ENCODE measurements around the gene ANXA2R. TPM values are rescaled to one million over a fixed set of nuclear protein-coding genes. Genes with fewer than 3 reads are reported as not detected.

Gene ANXA2R
- total and polyA plus RNA-seq, 2 of the 13 experiments (the other 11 are each of a cell fraction or from before 2014, with no cell fraction given), result 0.95 to 1.3 TPM

DNA sequence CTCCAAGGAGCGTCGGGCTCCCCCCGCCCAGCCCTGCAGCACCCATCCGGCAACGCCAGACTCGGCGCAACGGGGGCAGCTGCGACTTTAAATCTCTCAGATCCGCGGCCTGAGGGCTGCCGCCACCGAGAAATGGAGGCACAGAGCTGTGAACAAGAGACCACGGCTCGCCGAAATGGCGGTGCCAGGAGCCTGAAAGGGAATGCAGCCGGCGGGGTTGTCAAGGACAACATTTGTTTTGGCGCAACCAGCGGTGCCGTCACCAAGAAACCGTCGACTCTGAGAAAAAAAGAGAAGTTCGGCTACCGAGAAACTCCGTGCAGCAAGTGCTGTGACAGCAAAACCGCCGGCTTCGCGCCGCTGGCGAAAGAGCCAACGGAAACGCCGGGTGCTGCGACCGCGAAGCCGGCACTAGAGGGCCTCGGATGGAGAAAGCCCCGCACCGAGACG lies 2.1 kb upstream of the ANXA2R start (continued):
- TF ChIP-seq, protein P1, sequence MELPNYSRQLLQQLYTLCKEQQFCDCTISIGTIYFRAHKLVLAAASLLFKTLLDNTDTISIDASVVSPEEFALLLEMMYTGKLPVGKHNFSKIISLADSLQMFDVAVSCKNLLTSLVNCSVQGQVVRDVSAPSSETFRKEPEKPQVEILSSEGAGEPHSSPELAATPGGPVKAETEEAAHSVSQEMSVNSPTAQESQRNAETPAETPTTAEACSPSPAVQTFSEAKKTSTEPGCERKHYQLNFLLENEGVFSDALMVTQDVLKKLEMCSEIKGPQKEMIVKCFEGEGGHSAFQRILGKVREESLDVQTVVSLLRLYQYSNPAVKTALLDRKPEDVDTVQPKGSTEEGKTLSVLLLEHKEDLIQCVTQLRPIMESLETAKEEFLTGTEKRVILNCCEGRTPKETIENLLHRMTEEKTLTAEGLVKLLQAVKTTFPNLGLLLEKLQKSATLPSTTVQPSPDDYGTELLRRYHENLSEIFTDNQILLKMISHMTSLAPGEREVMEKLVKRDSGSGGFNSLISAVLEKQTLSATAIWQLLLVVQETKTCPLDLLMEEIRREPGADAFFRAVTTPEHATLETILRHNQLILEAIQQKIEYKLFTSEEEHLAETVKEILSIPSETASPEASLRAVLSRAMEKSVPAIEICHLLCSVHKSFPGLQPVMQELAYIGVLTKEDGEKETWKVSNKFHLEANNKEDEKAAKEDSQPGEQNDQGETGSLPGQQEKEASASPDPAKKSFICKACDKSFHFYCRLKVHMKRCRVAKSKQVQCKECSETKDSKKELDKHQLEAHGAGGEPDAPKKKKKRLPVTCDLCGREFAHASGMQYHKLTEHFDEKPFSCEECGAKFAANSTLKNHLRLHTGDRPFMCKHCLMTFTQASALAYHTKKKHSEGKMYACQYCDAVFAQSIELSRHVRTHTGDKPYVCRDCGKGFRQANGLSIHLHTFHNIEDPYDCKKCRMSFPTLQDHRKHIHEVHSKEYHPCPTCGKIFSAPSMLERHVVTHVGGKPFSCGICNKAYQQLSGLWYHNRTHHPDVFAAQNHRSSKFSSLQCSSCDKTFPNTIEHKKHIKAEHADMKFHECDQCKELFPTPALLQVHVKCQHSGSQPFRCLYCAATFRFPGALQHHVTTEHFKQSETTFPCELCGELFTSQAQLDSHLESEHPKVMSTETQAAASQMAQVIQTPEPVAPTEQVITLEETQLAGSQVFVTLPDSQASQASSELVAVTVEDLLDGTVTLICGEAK (IDR thresholded peaks at IDR 0.05), result no peak
- TF ChIP-seq, protein P1 (CRISPR knock-in tag; IDR thresholded peaks at IDR 0.05), result no peak
- TF ChIP-seq SRSF1 (optimal IDR thresholded peaks at IDR 0.05; ENCODE audit: low read depth, low read length) (peak; percentile 43), GABPA (IDR thresholded peaks at IDR 0.05; ENCODE audit: low read depth, low read length) (no peak), GABPA (CRISPR knock-in tag; IDR thresholded peaks at IDR 0.05; ENCODE audit: low read depth) (peak; percentile 29; the same call in 1 of the 2 replicates), CBX5 (CRISPR knock-in tag; IDR thresholded peaks at IDR 0.05; ENCODE audit: borderline replicate concordance) (no peak), STAG1 (CRISPR knock-in tag; IDR thresholded peaks at IDR 0.05) (peak; percentile 36), RFX5 (IDR thresholded peaks at IDR 0.05; ENCODE audit: low read depth, low read length) (no peak), ZNF670 (CRISPR knock-in tag; IDR thresholded peaks at IDR 0.05; ENCODE audit: borderline replicate concordance) (no peak), ARID2 (CRISPR knock-in tag; IDR thresholded peaks at IDR 0.05; ENCODE audit: borderline replicate concordance) (peak; percentile 65; the same call in 1 of the 2 replicates)
- TF ChIP-seq, protein P2, sequence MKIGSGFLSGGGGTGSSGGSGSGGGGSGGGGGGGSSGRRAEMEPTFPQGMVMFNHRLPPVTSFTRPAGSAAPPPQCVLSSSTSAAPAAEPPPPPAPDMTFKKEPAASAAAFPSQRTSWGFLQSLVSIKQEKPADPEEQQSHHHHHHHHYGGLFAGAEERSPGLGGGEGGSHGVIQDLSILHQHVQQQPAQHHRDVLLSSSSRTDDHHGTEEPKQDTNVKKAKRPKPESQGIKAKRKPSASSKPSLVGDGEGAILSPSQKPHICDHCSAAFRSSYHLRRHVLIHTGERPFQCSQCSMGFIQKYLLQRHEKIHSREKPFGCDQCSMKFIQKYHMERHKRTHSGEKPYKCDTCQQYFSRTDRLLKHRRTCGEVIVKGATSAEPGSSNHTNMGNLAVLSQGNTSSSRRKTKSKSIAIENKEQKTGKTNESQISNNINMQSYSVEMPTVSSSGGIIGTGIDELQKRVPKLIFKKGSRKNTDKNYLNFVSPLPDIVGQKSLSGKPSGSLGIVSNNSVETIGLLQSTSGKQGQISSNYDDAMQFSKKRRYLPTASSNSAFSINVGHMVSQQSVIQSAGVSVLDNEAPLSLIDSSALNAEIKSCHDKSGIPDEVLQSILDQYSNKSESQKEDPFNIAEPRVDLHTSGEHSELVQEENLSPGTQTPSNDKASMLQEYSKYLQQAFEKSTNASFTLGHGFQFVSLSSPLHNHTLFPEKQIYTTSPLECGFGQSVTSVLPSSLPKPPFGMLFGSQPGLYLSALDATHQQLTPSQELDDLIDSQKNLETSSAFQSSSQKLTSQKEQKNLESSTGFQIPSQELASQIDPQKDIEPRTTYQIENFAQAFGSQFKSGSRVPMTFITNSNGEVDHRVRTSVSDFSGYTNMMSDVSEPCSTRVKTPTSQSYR (CRISPR knock-in tag; IDR thresholded peaks at IDR 0.05; ENCODE audit: borderline replicate concordance), result no peak
- TF ChIP-seq, protein P3, sequence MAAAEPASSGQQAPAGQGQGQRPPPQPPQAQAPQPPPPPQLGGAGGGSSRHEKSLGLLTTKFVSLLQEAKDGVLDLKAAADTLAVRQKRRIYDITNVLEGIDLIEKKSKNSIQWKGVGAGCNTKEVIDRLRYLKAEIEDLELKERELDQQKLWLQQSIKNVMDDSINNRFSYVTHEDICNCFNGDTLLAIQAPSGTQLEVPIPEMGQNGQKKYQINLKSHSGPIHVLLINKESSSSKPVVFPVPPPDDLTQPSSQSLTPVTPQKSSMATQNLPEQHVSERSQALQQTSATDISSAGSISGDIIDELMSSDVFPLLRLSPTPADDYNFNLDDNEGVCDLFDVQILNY (CRISPR knock-in tag; conservative IDR thresholded peaks at IDR 0.05), result no peak
- TF ChIP-seq, protein P4, sequence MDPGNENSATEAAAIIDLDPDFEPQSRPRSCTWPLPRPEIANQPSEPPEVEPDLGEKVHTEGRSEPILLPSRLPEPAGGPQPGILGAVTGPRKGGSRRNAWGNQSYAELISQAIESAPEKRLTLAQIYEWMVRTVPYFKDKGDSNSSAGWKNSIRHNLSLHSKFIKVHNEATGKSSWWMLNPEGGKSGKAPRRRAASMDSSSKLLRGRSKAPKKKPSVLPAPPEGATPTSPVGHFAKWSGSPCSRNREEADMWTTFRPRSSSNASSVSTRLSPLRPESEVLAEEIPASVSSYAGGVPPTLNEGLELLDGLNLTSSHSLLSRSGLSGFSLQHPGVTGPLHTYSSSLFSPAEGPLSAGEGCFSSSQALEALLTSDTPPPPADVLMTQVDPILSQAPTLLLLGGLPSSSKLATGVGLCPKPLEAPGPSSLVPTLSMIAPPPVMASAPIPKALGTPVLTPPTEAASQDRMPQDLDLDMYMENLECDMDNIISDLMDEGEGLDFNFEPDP (CRISPR knock-in tag; conservative IDR thresholded peaks at IDR 0.05), result 0 out of 2 replicates have a peak, but pooled peaks have one; percentile 73
- TF ChIP-seq, protein P5, sequence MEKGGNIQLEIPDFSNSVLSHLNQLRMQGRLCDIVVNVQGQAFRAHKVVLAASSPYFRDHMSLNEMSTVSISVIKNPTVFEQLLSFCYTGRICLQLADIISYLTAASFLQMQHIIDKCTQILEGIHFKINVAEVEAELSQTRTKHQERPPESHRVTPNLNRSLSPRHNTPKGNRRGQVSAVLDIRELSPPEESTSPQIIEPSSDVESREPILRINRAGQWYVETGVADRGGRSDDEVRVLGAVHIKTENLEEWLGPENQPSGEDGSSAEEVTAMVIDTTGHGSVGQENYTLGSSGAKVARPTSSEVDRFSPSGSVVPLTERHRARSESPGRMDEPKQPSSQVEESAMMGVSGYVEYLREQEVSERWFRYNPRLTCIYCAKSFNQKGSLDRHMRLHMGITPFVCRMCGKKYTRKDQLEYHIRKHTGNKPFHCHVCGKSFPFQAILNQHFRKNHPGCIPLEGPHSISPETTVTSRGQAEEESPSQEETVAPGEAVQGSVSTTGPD (CRISPR knock-in tag; IDR thresholded peaks at IDR 0.05), result 0 out of 2 replicates have a peak, but pooled peaks have one; percentile 76
